AG09319 (cell line): ENCODE data around the gene PDCD2L.

Experiments used
- DNase-seq: peaks from one replicate; pipeline ENCODE4 v3.0.0-alpha.2; 2010; ENCODE audit warnings: low read depth; ENCODE audit errors: extremely low read depth
- CTCF ChIP-seq: IDR thresholded peaks from 2 replicates; pipeline ENCODE4 v1.5.1; 2011; ENCODE audit warnings: low read depth, mild to moderate bottlenecking, inconsistent platforms, low read length, moderate library complexity

Gene PDCD2L

GRCh38 chr19:34404109-34404909, at the start of gene PDCD2L:
Gene PDCD2L, plus strand, starts transcription at chr19:34404399. Its CDS starts 32 bp downstream, at chr19:34404431.
- TF ChIP-seq CTCF: no peak
- peak; percentile 62 for DNase-seq

GRCh38 chr19:34355201-34355600, 49.0 kb upstream of the PDCD2L start:
- DNase-seq: no peak
- TF ChIP-seq CTCF: no peak

- TF ChIP-seq CTCF: no peak
- no peak for DNase-seq
Observed at GRCh38 chr19:34356875-34357274, 47.3 kb upstream of the PDCD2L start.

GRCh38 chr19:34357431-34357830, 46.8 kb upstream of the PDCD2L start:
- DNase-seq: no peak
- TF ChIP-seq CTCF: no peak

GRCh38 chr19:34359140-34359953, 44.9 kb upstream of the PDCD2L start:
- peak; percentile 92 for DNase-seq
- peak; percentile 57 for TF ChIP-seq CTCF

- DNase-seq: no peak
- no peak for TF ChIP-seq CTCF
Observed at GRCh38 chr19:34359954-34360315, 44.3 kb upstream of the PDCD2L start.

GRCh38 chr19:34360354-34360909, 43.8 kb upstream of the PDCD2L start:
- no peak for TF ChIP-seq CTCF
- no peak for DNase-seq
